ENCODE measurements around the gene ADAM15. TPM values are rescaled to one million over a fixed set of nuclear protein-coding genes. Genes with fewer than 3 reads are reported as not detected.

Gene ADAM15
- total RNA-seq, 6 experiments from 2014 or later: 16.2 to 33.9 (median 26.4) TPM

- ATAC-seq: no peak
- no peak for TF ChIP-seq CTCF (IDR thresholded peaks at IDR 0.05)
- TF ChIP-seq POLR2A (IDR thresholded peaks at IDR 0.05): no peak
- Histone ChIP-seq H3K4me1 (peaks cover 0 to 12% (median 0%) of the 10 kb centered on the region in 4 donors), H3K27me3 (no peaks in the 10 kb centered on the region), H3K36me3 (no peaks in the 10 kb centered on the region), H3K9me3 (no peaks in the 10 kb centered on the region), H3K4me3 (no peak overlapping the region), H3K27ac (no peak overlapping the region)
- DNase-seq: peak in 1 of 3 donors; percentile 34
- no CpG with 5 or more reads among the region's 3 CpGs for WGBS (ENCODE audit: insufficient coverage, low coverage, low lambda C conversion rate, missing lambda C conversion rate)
- intact Hi-C loops (cut with DNase I): no loop called here
These were observed 22.5 kb downstream of the ADAM15 start for GRCh38 chr1:155073377-155074242.

GRCh38 chr1:155075535-155075934, 24.4 kb downstream of the ADAM15 start:
- peak in 1 of 3 donors; percentile 31 for DNase-seq
- intact Hi-C loops (cut with DNase I): no loop called here
- 65% methylated on average over 5 of the region's 5 CpGs for WGBS (ENCODE audit: insufficient coverage, low coverage, low lambda C conversion rate, missing lambda C conversion rate)
- TF ChIP-seq CTCF (IDR thresholded peaks at IDR 0.05) (no peak), POLR2A (IDR thresholded peaks at IDR 0.05) (no peak)
- no peak for ATAC-seq
- H3K4me1 ChIP-seq: peaks cover 0 to 28% (median 4%) of the 10 kb centered on the region in 4 donors
- peaks cover 7 to 10% of the 10 kb centered on the region in 2 donors for H3K27me3 ChIP-seq
- no peak overlapping the region for H3K27ac ChIP-seq
- no peaks in the 10 kb centered on the region for H3K36me3 ChIP-seq
- no peak overlapping the region for H3K4me3 ChIP-seq
- H3K9me3 ChIP-seq: no peaks in the 10 kb centered on the region

DNA sequence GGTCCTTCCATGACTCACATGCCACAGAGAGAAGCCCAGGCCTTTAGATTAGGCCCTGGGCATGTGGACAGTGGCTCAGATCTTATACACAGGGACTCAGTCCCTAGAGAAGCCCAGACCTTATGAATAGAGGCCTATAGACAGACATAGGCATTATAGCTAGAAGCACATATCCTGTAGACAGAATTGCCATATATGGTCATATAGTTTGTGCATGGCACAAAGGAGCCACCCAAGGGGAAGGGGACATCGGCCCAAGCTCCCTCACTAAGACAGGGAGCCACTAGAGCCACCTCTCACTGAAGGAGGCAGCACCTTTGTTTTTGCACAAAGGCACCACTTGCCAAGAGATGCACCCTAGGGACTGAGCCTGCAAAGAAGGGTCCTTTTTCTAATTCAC, 25.3 kb downstream of the ADAM15 start:
- peaks cover 0 to 28% (median 8%) of the 10 kb centered on the region in 4 donors for H3K4me1 ChIP-seq
- no CpG with 5 or more reads among the region's 1 CpG for WGBS (ENCODE audit: insufficient coverage, low coverage, low lambda C conversion rate, missing lambda C conversion rate)
- no peak for DNase-seq
- H3K27ac ChIP-seq: no peak overlapping the region
- TF ChIP-seq CTCF (IDR thresholded peaks at IDR 0.05) (no peak), POLR2A (IDR thresholded peaks at IDR 0.05) (no peak)
- intact Hi-C loops (cut with DNase I): no loop called here
- no peaks in the 10 kb centered on the region for H3K36me3 ChIP-seq
- peaks cover 12 to 19% of the 10 kb centered on the region in 2 donors for H3K27me3 ChIP-seq
- ATAC-seq: no peak
- H3K4me3 ChIP-seq: no peak overlapping the region
- no peaks in the 10 kb centered on the region for H3K9me3 ChIP-seq

DNA sequence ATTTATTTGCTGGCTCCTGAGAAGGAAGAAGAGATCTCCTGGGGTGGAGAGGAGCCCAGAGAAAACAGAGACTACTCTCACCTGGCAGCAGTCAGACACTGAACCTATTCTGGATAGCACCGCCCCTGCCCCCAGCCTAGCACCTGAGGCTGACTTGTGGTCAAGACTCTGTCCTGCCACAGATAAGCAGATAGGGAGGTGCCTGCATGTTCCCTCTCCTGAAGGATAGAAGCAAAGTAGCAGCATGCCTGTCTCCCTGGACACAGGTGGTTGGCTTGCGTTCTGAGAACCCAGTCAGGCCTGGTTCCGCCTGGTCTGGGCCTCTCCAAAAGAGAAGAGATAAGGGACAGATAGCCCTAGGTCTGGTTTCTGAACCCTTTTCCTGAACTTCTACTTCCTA, 26.2 kb downstream of the ADAM15 start:
- Histone ChIP-seq H3K4me1 (peaks cover 0 to 37% (median 10%) of the 10 kb centered on the region in 4 donors), H3K36me3 (no peaks in the 10 kb centered on the region), H3K4me3 (no peak overlapping the region), H3K9me3 (no peaks in the 10 kb centered on the region), H3K27ac (no peak overlapping the region), H3K27me3 (peaks cover 12 to 26% of the 10 kb centered on the region in 2 donors)
- no peak for TF ChIP-seq POLR2A (IDR thresholded peaks at IDR 0.05)
- TF ChIP-seq CTCF (IDR thresholded peaks at IDR 0.05): no peak
- intact Hi-C loops (cut with DNase I): no loop called here
- 60% methylated on average over 2 of the region's 3 CpGs for WGBS (ENCODE audit: insufficient coverage, low coverage, low lambda C conversion rate, missing lambda C conversion rate)
- ATAC-seq (no peak), DNase-seq (no peak)

Measured in right lobe of liver (tissue), 6 donors.